Smooth muscle cell (in vitro differentiated cells): ENCODE results near the gene PPP1R9B. TPM values are rescaled to one million over a fixed set of nuclear protein-coding genes. Genes with fewer than 3 reads are reported as not detected.

Source experiments
- DNase-seq: peaks from one replicate; lab custom pipeline; 2025; ENCODE audit not compliant: unreplicated experiment; lab: John Stamatoyannopoulos, UW
- H2AFZ ChIP-seq: fragments of 200-600 bp; sonication (generic); 2 replicates; pipeline ENCODE4 v1.6.0; 2016; ENCODE audit warnings: antibody characterized with exemption, low read depth, mild to moderate bottlenecking
- H3F3A ChIP-seq: fragments of 200-600 bp; sonication (generic); 2 replicates; pipeline ENCODE4 v1.6.0; 2017; ENCODE audit warnings: antibody characterized with exemption, low read depth
- H3K27ac ChIP-seq: fragments of 200-600 bp; sonication (generic); 2 replicates; pipeline ENCODE4 v1.5.1; 2016; ENCODE audit warnings: low read depth, mild to moderate bottlenecking
- H3K27me3 ChIP-seq: fragments of 200-600 bp; sonication (generic); 2 replicates; pipeline ENCODE4 v1.6.1; 2016; ENCODE audit warnings: low read depth, mild to moderate bottlenecking
- H3K36me3 ChIP-seq: fragments of 200-600 bp; sonication (generic); 2 replicates; pipeline ENCODE4 v1.5.1; 2016; ENCODE audit warnings: low read depth
- H3K4me1 ChIP-seq: fragments of 200-600 bp; sonication (generic); 2 replicates; pipeline ENCODE4 v1.5.1; 2016; ENCODE audit warnings: low read depth
- H3K4me2 ChIP-seq: fragments of 200-600 bp; sonication (generic); 2 replicates; pipeline ENCODE4 v1.6.0; 2016; ENCODE audit warnings: mild to moderate bottlenecking
- H3K4me3 ChIP-seq: fragments of 200-600 bp; sonication (generic); 2 replicates; pipeline ENCODE4 v1.5.1; 2016; ENCODE audit warnings: mild to moderate bottlenecking
- H3K79me2 ChIP-seq: fragments of 200-600 bp; sonication (generic); 2 replicates; pipeline ENCODE4 v1.6.0; 2016; ENCODE audit warnings: low read depth, mild to moderate bottlenecking
- H3K9ac ChIP-seq: fragments of 200-600 bp; sonication (generic); 2 replicates; pipeline ENCODE4 v1.6.0; 2016; ENCODE audit warnings: low read depth
- H3K9me3 ChIP-seq: fragments of 200-600 bp; sonication (generic); replicated peaks from 2 replicates; pipeline ENCODE4 v1.5.1; 2016; ENCODE audit warnings: low read depth
- H4K20me1 ChIP-seq: fragments of 200-600 bp; sonication (generic); 2 replicates; pipeline ENCODE4 v1.6.0; 2016; ENCODE audit warnings: low read depth
- CTCF ChIP-seq: fragments of 200-600 bp; sonication (generic); IDR thresholded peaks from 2 replicates; pipeline ENCODE4 v1.5.1; 2017; ENCODE audit warnings: borderline replicate concordance, mild to moderate bottlenecking, antibody characterized with exemption; ENCODE audit not compliant: insufficient read depth, poor library complexity, severe bottlenecking
- WGBS: methylation state at CpG from one replicate; pipeline ENCODE4 v1.1.7; 2016; ENCODE audit warnings: low lambda C conversion rate; 5-methylcytosine and 5-hydroxymethylcytosine counted together
- polyA plus RNA-seq: library from polyadenylated mRNA; unstranded; fragments of >200 nt; fragmentation: Nextera tagmentation; extraction: Ambion mirVana; gene quantifications from 2 replicates; pipeline ENCODE4 v1.2.1, GENCODE V29; 2016
- total RNA-seq: library from RNA; depleted of rRNA; stranded (reverse); fragments of >200 nt; gene quantifications from 2 replicates; pipeline ENCODE4 v1.2.3, GENCODE V29; 2014

PPP1R9B gene
- total and polyA plus RNA-seq, 2 experiments from 2014 or later: 6.7 to 20.8 TPM

DNA sequence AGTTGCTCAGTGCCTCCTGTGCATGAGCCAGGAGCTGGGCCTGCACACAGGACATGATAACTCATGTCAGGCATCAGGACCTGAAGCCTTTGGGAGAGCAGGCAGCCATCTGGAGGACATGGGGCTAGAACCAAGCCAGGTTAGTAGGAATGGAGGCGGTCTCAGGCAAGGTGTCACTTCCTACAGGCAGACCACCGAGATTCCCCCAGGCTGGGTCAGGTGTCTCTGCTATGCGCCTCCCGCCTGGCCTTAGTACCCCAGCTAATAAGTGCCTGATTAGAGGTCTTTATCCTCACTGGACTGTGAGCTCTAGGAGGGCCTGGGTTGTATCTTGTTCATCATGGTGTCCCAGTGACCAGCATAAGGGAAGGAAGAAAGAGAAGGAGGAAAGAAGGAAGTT, 36.1 kb downstream of the PPP1R9B start:
- H3K79me2 ChIP-seq: no peaks in the 10 kb centered on the region
- no peaks in the 10 kb centered on the region for H4K20me1 ChIP-seq
- H3K9me3 ChIP-seq: no peaks in the 10 kb centered on the region
- no peaks in the 10 kb centered on the region for H3F3A ChIP-seq
- peaks cover 11% of the 10 kb centered on the region for H3K4me1 ChIP-seq
- WGBS: 89% methylated on average over 4 of the region's 4 CpGs
- no peak overlapping the region for H3K4me2 ChIP-seq
- DNase-seq: no peak
- no peak overlapping the region for H3K9ac ChIP-seq
- H2AFZ ChIP-seq: no peak overlapping the region
- H3K27me3 ChIP-seq: no peaks in the 10 kb centered on the region
- H3K36me3 ChIP-seq: no peaks in the 10 kb centered on the region
- no peak overlapping the region for H3K4me3 ChIP-seq
- no peak overlapping the region for H3K27ac ChIP-seq
- no peak for TF ChIP-seq CTCF

- Histone ChIP-seq H3K9ac (no peak overlapping the region), H2AFZ (no peak overlapping the region), H3K4me3 (no peak overlapping the region), H3K9me3 (no peaks in the 10 kb centered on the region), H3K4me2 (no peak overlapping the region), H3K27me3 (no peaks in the 10 kb centered on the region), H3K36me3 (no peaks in the 10 kb centered on the region), H4K20me1 (no peaks in the 10 kb centered on the region), H3K4me1 (peaks cover 11% of the 10 kb centered on the region), H3F3A (no peaks in the 10 kb centered on the region), H3K79me2 (no peaks in the 10 kb centered on the region), H3K27ac (no peak overlapping the region)
- no peak for DNase-seq
- no peak for TF ChIP-seq CTCF
- 100% methylated on average over 7 of the region's 7 CpGs for WGBS
These were observed 36.7 kb downstream of the PPP1R9B start for GRCh38 chr17:50113624-50114320.

GRCh38 chr17:50112694-50113093, 37.8 kb downstream of the PPP1R9B start:
- WGBS: 96% methylated on average over 17 of the region's 17 CpGs
- no peak for TF ChIP-seq CTCF
- H3K4me1 ChIP-seq: peaks cover 11% of the 10 kb centered on the region
- no peak overlapping the region for H3K4me2 ChIP-seq
- H3K9me3 ChIP-seq: no peaks in the 10 kb centered on the region
- DNase-seq: no peak
- no peaks in the 10 kb centered on the region for H4K20me1 ChIP-seq
- H3K36me3 ChIP-seq: no peaks in the 10 kb centered on the region
- no peak overlapping the region for H3K4me3 ChIP-seq
- no peaks in the 10 kb centered on the region for H3F3A ChIP-seq
- H3K27me3 ChIP-seq: no peaks in the 10 kb centered on the region
- H3K79me2 ChIP-seq: no peaks in the 10 kb centered on the region
- H3K27ac ChIP-seq: no peak overlapping the region
- no peak overlapping the region for H2AFZ ChIP-seq
- no peak overlapping the region for H3K9ac ChIP-seq
